Nephron (organoid): Measurements from ENCODE around the gene NEDD4L.

Source experiments
- H3K27ac Mint-ChIP-seq, 3 experiments: 2 replicates each; pipeline ENCODE4 v1.8.0; 2020; ENCODE audit warnings: mixed read lengths in 3 of 3, mild to moderate bottlenecking in 2 of 3, moderate library complexity in 1 of 3
- H3K27me3 Mint-ChIP-seq: 2 replicates; pipeline ENCODE4 v1.8.0; 2021; ENCODE audit warnings: low read depth, mild to moderate bottlenecking, moderate library complexity, mixed read lengths
- H3K36me3 Mint-ChIP-seq: 2 replicates; pipeline ENCODE4 v1.8.0; 2020; ENCODE audit warnings: low read depth, mixed read lengths
- H3K4me1 Mint-ChIP-seq: 2 replicates; pipeline ENCODE4 v1.8.0; 2020; ENCODE audit warnings: mixed read lengths
- H3K4me3 Mint-ChIP-seq, 3 experiments: 2 replicates each; pipeline ENCODE4 v1.8.0; 2020; ENCODE audit warnings: mild to moderate bottlenecking in 3 of 3, mixed read lengths in 3 of 3, moderate library complexity in 2 of 3
- H3K9me3 Mint-ChIP-seq: 2 replicates; pipeline ENCODE4 v1.8.0; 2020; ENCODE audit warnings: mixed read lengths
- CTCF ChIP-seq, 3 experiments: fragments of 200-600 bp; sonication (generic); IDR thresholded peaks; one replicate each; pipeline ENCODE4 v1.5.0; 2021; ENCODE audit warnings: antibody characterized with exemption in 3 of 3; ENCODE audit not compliant: unreplicated experiment in 3 of 3

The NEDD4L gene

GRCh38 chr18:58354051-58354450 lies 310.0 kb downstream of the NEDD4L start:
- H3K9me3 Mint-ChIP-seq = no peaks in the 10 kb centered on the region
- no peak overlapping the region for H3K4me3 Mint-ChIP-seq
- H3K36me3 Mint-ChIP-seq = peaks cover 84% of the 10 kb centered on the region
- H3K27me3 Mint-ChIP-seq = no peaks in the 10 kb centered on the region
- TF ChIP-seq CTCF (IDR thresholded peaks at IDR 0.05; ENCODE audit: unreplicated experiment in 3 of 3) = no peak
- no peak overlapping the region for H3K27ac Mint-ChIP-seq
- H3K4me1 Mint-ChIP-seq = peaks cover 4% of the 10 kb centered on the region

- H3K9me3 Mint-ChIP-seq = no peaks in the 10 kb centered on the region
- H3K27ac Mint-ChIP-seq = no peak overlapping the region
- TF ChIP-seq CTCF (IDR thresholded peaks at IDR 0.05; ENCODE audit: unreplicated experiment in 3 of 3) = no peak
- no peak overlapping the region for H3K4me3 Mint-ChIP-seq
- H3K27me3 Mint-ChIP-seq = no peaks in the 10 kb centered on the region
- H3K36me3 Mint-ChIP-seq = peaks cover 83% of the 10 kb centered on the region
- H3K4me1 Mint-ChIP-seq = no peaks in the 10 kb centered on the region
Observed at GRCh38 chr18:58354791-58355190, 310.8 kb downstream of the NEDD4L start.

- Mint-ChIP-seq H3K4me3 (no peak overlapping the region), H3K4me1 (no peaks in the 10 kb centered on the region), H3K9me3 (no peaks in the 10 kb centered on the region), H3K27ac (no peak overlapping the region), H3K36me3 (peaks cover 83% of the 10 kb centered on the region), H3K27me3 (no peaks in the 10 kb centered on the region)
- no peak for TF ChIP-seq CTCF (IDR thresholded peaks at IDR 0.05; ENCODE audit: unreplicated experiment in 3 of 3)
Observed at GRCh38 chr18:58355243-58355642, 311.2 kb downstream of the NEDD4L start.

GRCh38 chr18:58359218-58359617 lies 315.2 kb downstream of the NEDD4L start:
- peaks cover 9% of the 10 kb centered on the region for H3K4me1 Mint-ChIP-seq
- H3K36me3 Mint-ChIP-seq = peaks cover 69% of the 10 kb centered on the region
- no peaks in the 10 kb centered on the region for H3K27me3 Mint-ChIP-seq
- TF ChIP-seq CTCF (IDR thresholded peaks at IDR 0.05; ENCODE audit: unreplicated experiment in 3 of 3) = no peak
- no peak overlapping the region for H3K4me3 Mint-ChIP-seq
- no peak overlapping the region for H3K27ac Mint-ChIP-seq
- H3K9me3 Mint-ChIP-seq = no peaks in the 10 kb centered on the region

- H3K9me3 Mint-ChIP-seq = no peaks in the 10 kb centered on the region
- H3K4me3 Mint-ChIP-seq = no peak overlapping the region
- H3K27me3 Mint-ChIP-seq = no peaks in the 10 kb centered on the region
- H3K27ac Mint-ChIP-seq = no peak overlapping the region
- TF ChIP-seq CTCF (IDR thresholded peaks at IDR 0.05; ENCODE audit: unreplicated experiment in 3 of 3) = no peak
- H3K4me1 Mint-ChIP-seq = peaks cover 9% of the 10 kb centered on the region
- H3K36me3 Mint-ChIP-seq = peaks cover 69% of the 10 kb centered on the region
Observed at GRCh38 chr18:58359620-58360019, 315.6 kb downstream of the NEDD4L start.

- H3K27ac Mint-ChIP-seq = no peak overlapping the region
- H3K27me3 Mint-ChIP-seq = no peaks in the 10 kb centered on the region
- H3K36me3 Mint-ChIP-seq = peaks cover 69% of the 10 kb centered on the region
- H3K4me3 Mint-ChIP-seq = no peak overlapping the region
- peaks cover 9% of the 10 kb centered on the region for H3K4me1 Mint-ChIP-seq
- H3K9me3 Mint-ChIP-seq = no peaks in the 10 kb centered on the region
- TF ChIP-seq CTCF (IDR thresholded peaks at IDR 0.05; ENCODE audit: unreplicated experiment in 3 of 3) = no peak
Observed at GRCh38 chr18:58360324-58360723, 316.3 kb downstream of the NEDD4L start.
